Hepatic stellate cell (primary cell): Measurements from ENCODE around the gene MFAP3.
"Not testable (repeated sequence)": the region's sequence is repeated elsewhere in the genome, so short reads cannot be mapped to it uniquely, and the experiment has no call there.

Source experiments
- DNase-seq: peaks from one replicate; pipeline ENCODE4 v3.0.0; 2011; ENCODE audit warnings: low spot score

MFAP3 gene

GRCh38 chr5:154053468-154053867, 14.7 kb downstream of the MFAP3 start:
- DNase-seq = no peak

- no peak for DNase-seq
These were observed 16.4 kb downstream of the MFAP3 start for GRCh38 chr5:154055201-154055600.

GRCh38 chr5:154058055-154059038, 19.6 kb downstream of the MFAP3 start:
- no peak for DNase-seq

GRCh38 chr5:154059039-154059430, 20.3 kb downstream of the MFAP3 start:
- DNase-seq = no peak

- DNase-seq = no peak
These were observed 20.8 kb downstream of the MFAP3 start for GRCh38 chr5:154059583-154059982.

- DNase-seq = no peak
These were observed 21.8 kb downstream of the MFAP3 start for GRCh38 chr5:154060606-154061005.

GRCh38 chr5:154063372-154063771, 24.6 kb downstream of the MFAP3 start:
- DNase-seq = no peak

- DNase-seq = no peak
These were observed 27.2 kb downstream of the MFAP3 start for GRCh38 chr5:154065971-154066370.

GRCh38 chr5:154069854-154070253, 31.1 kb downstream of the MFAP3 start:
- DNase-seq = not testable (repeated sequence)

- no peak for DNase-seq
These were observed 33.1 kb downstream of the MFAP3 start for GRCh38 chr5:154071799-154072413.

- peak; percentile 67 for DNase-seq
These were observed 33.8 kb downstream of the MFAP3 start for GRCh38 chr5:154072414-154073171.

GRCh38 chr5:154076240-154076922, 37.6 kb downstream of the MFAP3 start:
- no peak for DNase-seq

GRCh38 chr5:154077696-154078095, 38.9 kb downstream of the MFAP3 start:
- DNase-seq = no peak

GRCh38 chr5:154078272-154078671, 39.5 kb downstream of the MFAP3 start:
- no peak for DNase-seq

- no peak for DNase-seq
These were observed 42.5 kb downstream of the MFAP3 start for GRCh38 chr5:154081246-154081645.

- DNase-seq = no peak
These were observed 45.4 kb downstream of the MFAP3 start for GRCh38 chr5:154084062-154084639.

GRCh38 chr5:154086146-154086545, 47.4 kb downstream of the MFAP3 start:
- no peak for DNase-seq

GRCh38 chr5:154086641-154087040, 47.9 kb downstream of the MFAP3 start:
- DNase-seq = no peak

- no peak for DNase-seq
These were observed 48.5 kb downstream of the MFAP3 start for GRCh38 chr5:154087260-154087659.

- no peak for DNase-seq
These were observed 50.0 kb downstream of the MFAP3 start for GRCh38 chr5:154088801-154089200.

GRCh38 chr5:154090656-154091055, 51.9 kb downstream of the MFAP3 start:
- DNase-seq = no peak
